Keratinocyte (primary cell): ENCODE data around the gene ACBD3. TPM values are rescaled to one million over a fixed set of nuclear protein-coding genes. Genes with fewer than 3 reads are reported as not detected.

Source experiments
- DNase-seq: peaks from one replicate; pipeline ENCODE4 v3.0.0-alpha.2; 2011; ENCODE audit warnings: low read depth, missing footprints, low spot score
- FAIRE-seq: peaks from 2 replicates; lab custom pipeline; 2011; peaks lifted over from hg19 to GRCh38; lab: Jason Lieb, UNC
- H2AFZ ChIP-seq: 2 replicates; pipeline ENCODE4 v1.6.0; 2012; ENCODE audit warnings: low read length, control low read depth, inconsistent platforms; ENCODE audit not compliant: control insufficient read depth
- H3K27ac ChIP-seq: 2 replicates; pipeline ENCODE4 v1.5.1; 2011; ENCODE audit warnings: low read length; ENCODE audit not compliant: control insufficient read depth, insufficient read depth
- H3K27me3 ChIP-seq: 3 replicates; pipeline ENCODE4 v1.6.0; 2011; ENCODE audit warnings: low read length; ENCODE audit not compliant: control insufficient read depth, insufficient read depth; ENCODE audit errors: extremely low read depth
- H3K36me3 ChIP-seq, 2 experiments: 2 replicates in 1 of 2; 3 replicates in 1 of 2; pipeline ENCODE4 v1.5.1; 2011; ENCODE audit warnings: low read length in 2 of 2, mild to moderate bottlenecking in 1 of 2; ENCODE audit not compliant: control insufficient read depth in 2 of 2, insufficient read depth in 2 of 2; ENCODE audit errors: extremely low read depth in 1 of 2
- H3K4me1 ChIP-seq: 3 replicates; pipeline ENCODE4 v1.5.1; 2011; ENCODE audit warnings: low read length; ENCODE audit not compliant: control insufficient read depth, insufficient read depth; ENCODE audit errors: extremely low read depth
- H3K4me2 ChIP-seq: 3 replicates; pipeline ENCODE4 v1.6.0; 2011; ENCODE audit warnings: low read depth, low read length; ENCODE audit not compliant: control insufficient read depth, insufficient read depth; ENCODE audit errors: extremely low read depth
- H3K4me3 ChIP-seq, 3 experiments: fragments of 200-600 bp in 1 of 3; sonication (generic) in 1 of 3; 2 replicates in 2 of 3; 3 replicates in 1 of 3; pipeline ENCODE4 v1.5.1; 2011 to 2016; ENCODE audit warnings: low read length in 3 of 3, mild to moderate bottlenecking in 3 of 3, control low read depth in 2 of 3, inconsistent platforms in 1 of 3, low read depth in 1 of 3, mixed read lengths in 1 of 3, mixed run types in 1 of 3, moderate library complexity in 1 of 3; ENCODE audit not compliant: control insufficient read depth in 2 of 3, insufficient read depth in 2 of 3; ENCODE audit errors: extremely low read depth in 1 of 3
- H3K79me2 ChIP-seq: 2 replicates; pipeline ENCODE4 v1.6.0; 2012; ENCODE audit warnings: low read length; ENCODE audit not compliant: control insufficient read depth, insufficient read depth
- H3K9ac ChIP-seq: 3 replicates; pipeline ENCODE4 v1.6.0; 2011; ENCODE audit warnings: low read length; ENCODE audit not compliant: control insufficient read depth, insufficient read depth; ENCODE audit errors: extremely low read depth
- H3K9me1 ChIP-seq: 3 replicates; pipeline ENCODE4 v1.6.0; 2011; ENCODE audit warnings: low read length; ENCODE audit not compliant: control insufficient read depth, insufficient read depth; ENCODE audit errors: extremely low read depth
- H3K9me3 ChIP-seq: 2 replicates; pipeline ENCODE4 v1.5.1; 2012; ENCODE audit warnings: low read depth, low read length; ENCODE audit not compliant: control insufficient read depth
- H4K20me1 ChIP-seq: 3 replicates; pipeline ENCODE4 v1.6.0; 2011; ENCODE audit warnings: low read length; ENCODE audit not compliant: control insufficient read depth, insufficient read depth; ENCODE audit errors: extremely low read depth
- EZH2 ChIP-seq: IDR thresholded peaks from one replicate; pipeline ENCODE4 v1.6.1; 2012; ENCODE audit warnings: inconsistent platforms, mild to moderate bottlenecking, low read length, moderate library complexity
- dilution Hi-C: fragments of 300-500 bp; cut with MboI; formaldehyde crosslinking; loops from one replicate; pipeline ENCODE4 v1.7.0; 2020; ENCODE audit warnings: low sequenced_read_pairs; ENCODE audit not compliant: extremely low pct_ligation_motif_present
- polyA plus RNA-seq, 5 experiments: library from polyadenylated mRNA; depleted of rRNA in 3 of 5; stranded (reverse) in 3 of 5; stranded (forward) in 1 of 5; unstranded in 1 of 5; fragments of >200 nt; gene quantifications; 1 replicate in 1 of 5; 2 replicates in 3 of 5; 3 replicates in 1 of 5; pipeline versions ENCODE4 v1.2.1 to v1.2.3, GENCODE V29; 2011 to 2012; ENCODE audit warnings: missing spikeins in 2 of 5, low read depth in 1 of 5, low replicate concordance in 1 of 5
- TF ChIP-seq, protein P1 (sequence below), 3 experiments: IDR thresholded peaks in 1 of 3; conservative IDR thresholded peaks in 1 of 3; optimal IDR thresholded peaks in 1 of 3; 2 replicates in 2 of 3; 3 replicates in 1 of 3; pipeline versions ENCODE3 to v1.5.1; 2011; ENCODE audit warnings: low read length in 3 of 3, mild to moderate bottlenecking in 3 of 3, moderate library complexity in 2 of 3, control low read depth in 1 of 3, inconsistent platforms in 1 of 3; ENCODE audit not compliant: insufficient read depth in 2 of 3; ENCODE audit errors: extremely low read depth in 1 of 3

ACBD3 gene
- polyA plus RNA-seq, 1 donor (not counting 4 experiments of a cell fraction or from before 2014, with no cell fraction given): 43.1 TPM

DNA sequence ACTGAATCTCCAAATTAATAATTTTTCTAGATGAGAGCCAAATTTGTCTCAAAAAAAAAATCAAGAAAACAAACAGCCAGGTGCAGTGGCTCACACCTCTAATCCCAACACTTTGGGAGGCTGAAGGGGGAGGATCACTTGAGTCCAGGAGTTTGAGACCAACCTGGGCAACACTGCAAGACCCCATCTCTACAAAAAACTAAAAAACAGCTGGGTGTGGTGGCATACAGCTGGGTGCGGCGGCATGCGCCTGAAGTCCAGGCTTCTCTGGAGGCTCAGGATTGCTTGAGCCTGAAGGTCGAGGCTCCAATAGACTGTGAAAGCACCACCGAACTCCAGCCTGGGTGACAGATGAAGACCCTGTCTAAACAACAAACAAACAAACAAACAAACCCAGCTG is 14.0 kb downstream of the ACBD3 start:
- dilution Hi-C loops: no loop called here

DNA sequence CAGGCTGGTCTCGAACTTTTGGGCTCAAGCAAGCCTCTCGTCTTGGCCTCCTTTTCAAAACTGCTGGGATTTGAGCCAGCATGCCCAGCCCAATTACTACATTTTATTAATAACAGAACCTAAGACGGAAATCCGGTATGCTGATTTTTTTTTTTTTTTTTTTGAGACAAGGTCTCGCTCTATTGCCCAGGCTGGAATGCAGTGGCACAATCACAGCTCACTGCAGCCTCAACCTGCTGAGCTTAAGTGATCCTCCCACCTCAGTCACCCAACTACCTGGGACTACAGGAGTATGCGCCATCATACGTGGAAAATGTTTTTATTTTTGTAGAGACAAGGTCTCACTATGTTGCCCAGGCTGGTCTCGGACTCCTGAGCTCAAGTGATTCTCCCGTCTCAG is 20.2 kb downstream of the ACBD3 start:
- no peaks in the 10 kb centered on the region for H3K4me1 ChIP-seq
- dilution Hi-C loops: no loop called here
- no peaks in the 10 kb centered on the region for H3K9me3 ChIP-seq
- no peaks in the 10 kb centered on the region for H3K9me1 ChIP-seq
- H3K27me3 ChIP-seq: no peaks in the 10 kb centered on the region
- DNase-seq (no peak), FAIRE-seq (no peak)
- H3K4me2 ChIP-seq: no peak overlapping the region
- TF ChIP-seq EZH2: no peak
- TF ChIP-seq, protein P1, sequence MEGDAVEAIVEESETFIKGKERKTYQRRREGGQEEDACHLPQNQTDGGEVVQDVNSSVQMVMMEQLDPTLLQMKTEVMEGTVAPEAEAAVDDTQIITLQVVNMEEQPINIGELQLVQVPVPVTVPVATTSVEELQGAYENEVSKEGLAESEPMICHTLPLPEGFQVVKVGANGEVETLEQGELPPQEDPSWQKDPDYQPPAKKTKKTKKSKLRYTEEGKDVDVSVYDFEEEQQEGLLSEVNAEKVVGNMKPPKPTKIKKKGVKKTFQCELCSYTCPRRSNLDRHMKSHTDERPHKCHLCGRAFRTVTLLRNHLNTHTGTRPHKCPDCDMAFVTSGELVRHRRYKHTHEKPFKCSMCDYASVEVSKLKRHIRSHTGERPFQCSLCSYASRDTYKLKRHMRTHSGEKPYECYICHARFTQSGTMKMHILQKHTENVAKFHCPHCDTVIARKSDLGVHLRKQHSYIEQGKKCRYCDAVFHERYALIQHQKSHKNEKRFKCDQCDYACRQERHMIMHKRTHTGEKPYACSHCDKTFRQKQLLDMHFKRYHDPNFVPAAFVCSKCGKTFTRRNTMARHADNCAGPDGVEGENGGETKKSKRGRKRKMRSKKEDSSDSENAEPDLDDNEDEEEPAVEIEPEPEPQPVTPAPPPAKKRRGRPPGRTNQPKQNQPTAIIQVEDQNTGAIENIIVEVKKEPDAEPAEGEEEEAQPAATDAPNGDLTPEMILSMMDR (optimal IDR thresholded peaks at IDR 0.05 in 1 of 3, IDR thresholded peaks at IDR 0.05 in 1 of 3, conservative IDR thresholded peaks at IDR 0.05 in 1 of 3; ENCODE audit: extremely low read depth in 1 of 3, insufficient read depth in 2 of 3, low read length in 3 of 3): no peak
- no peak overlapping the region for H3K4me3 ChIP-seq
- H3K27ac ChIP-seq: no peak overlapping the region
- H3K36me3 ChIP-seq: peaks cover 2 to 6% of the 10 kb centered on the region in 2 experiments
- H3K9ac ChIP-seq: no peak overlapping the region
- H2AFZ ChIP-seq: no peak overlapping the region
- H3K79me2 ChIP-seq: peaks cover 42% of the 10 kb centered on the region
- peaks cover 2% of the 10 kb centered on the region for H4K20me1 ChIP-seq

More for the DNA sequence above, 14.0 kb downstream of the ACBD3 start:
- TF ChIP-seq EZH2: no peak
- TF ChIP-seq, protein P1 (optimal IDR thresholded peaks at IDR 0.05 in 1 of 3, IDR thresholded peaks at IDR 0.05 in 1 of 3, conservative IDR thresholded peaks at IDR 0.05 in 1 of 3; ENCODE audit: extremely low read depth in 1 of 3, insufficient read depth in 2 of 3, low read length in 3 of 3): no peak
- Histone ChIP-seq H3K79me2 (peaks cover 89% of the 10 kb centered on the region), H3K4me1 (peaks cover 3% of the 10 kb centered on the region), H3K27me3 (no peaks in the 10 kb centered on the region), H4K20me1 (peaks cover 3% of the 10 kb centered on the region), H3K9me1 (no peaks in the 10 kb centered on the region), H2AFZ (no peak overlapping the region), H3K36me3 (peaks cover 4% of the 10 kb centered on the region in 2 experiments), H3K27ac (no peak overlapping the region), H3K9ac (no peak overlapping the region), H3K9me3 (no peaks in the 10 kb centered on the region), H3K4me2 (no peak overlapping the region), H3K4me3 (no peak overlapping the region)
- no peak for DNase-seq
- no peak for FAIRE-seq
